ENCODE data around the gene PIK3AP1.
"Not testable (repeated sequence)": the region's sequence is repeated elsewhere in the genome, so short reads cannot be mapped to it uniquely, and the experiment has no call there.

The PIK3AP1 gene

GRCh38 chr10:96720422-96721206 is at the start of gene PIK3AP1:
Gene PIK3AP1 (minus strand): TSS chr10:96720514. CDS start chr10:96720394, 120 bp downstream.
- DNase-seq (ENCODE audit: low read depth), result peak; percentile 1

GRCh38 chr10:96768136-96768535 is 47.8 kb upstream of the PIK3AP1 start:
- no peak for DNase-seq (ENCODE audit: low read depth)

GRCh38 chr10:96767611-96768010 is 47.3 kb upstream of the PIK3AP1 start:
- DNase-seq (ENCODE audit: low read depth), result no peak

GRCh38 chr10:96765406-96766240 is 45.3 kb upstream of the PIK3AP1 start:
- DNase-seq (ENCODE audit: low read depth), result peak; percentile 36

GRCh38 chr10:96764425-96765060 is 44.2 kb upstream of the PIK3AP1 start:
- no peak for DNase-seq (ENCODE audit: low read depth)

- DNase-seq (ENCODE audit: low read depth), result no peak
Observed at GRCh38 chr10:96758423-96758822, 38.1 kb upstream of the PIK3AP1 start.

GRCh38 chr10:96756111-96756903 is 36.0 kb upstream of the PIK3AP1 start:
- no peak for DNase-seq (ENCODE audit: low read depth)

GRCh38 chr10:96753956-96754355 is 33.6 kb upstream of the PIK3AP1 start:
- no peak for DNase-seq (ENCODE audit: low read depth)

GRCh38 chr10:96752375-96752774 is 32.1 kb upstream of the PIK3AP1 start:
- no peak for DNase-seq (ENCODE audit: low read depth)

GRCh38 chr10:96750316-96750715 is 30.0 kb upstream of the PIK3AP1 start:
- DNase-seq (ENCODE audit: low read depth), result not testable (repeated sequence)

- DNase-seq (ENCODE audit: low read depth), result no peak
Observed at GRCh38 chr10:96747734-96748550, 27.6 kb upstream of the PIK3AP1 start.

- DNase-seq (ENCODE audit: low read depth), result no peak
Observed at GRCh38 chr10:96746503-96746902, 26.2 kb upstream of the PIK3AP1 start.

- no peak for DNase-seq (ENCODE audit: low read depth)
Observed at GRCh38 chr10:96745950-96746349, 25.6 kb upstream of the PIK3AP1 start.

- DNase-seq (ENCODE audit: low read depth), result no peak
Observed at GRCh38 chr10:96743988-96744585, 23.8 kb upstream of the PIK3AP1 start.

- DNase-seq (ENCODE audit: low read depth), result not testable (repeated sequence)
Observed at GRCh38 chr10:96741557-96741956, 21.2 kb upstream of the PIK3AP1 start.

- DNase-seq (ENCODE audit: low read depth), result no peak
Observed at GRCh38 chr10:96740579-96741281, 20.4 kb upstream of the PIK3AP1 start.

GRCh38 chr10:96740141-96740540 is 19.8 kb upstream of the PIK3AP1 start:
- DNase-seq (ENCODE audit: low read depth), result no peak

GRCh38 chr10:96737307-96737902 is 17.1 kb upstream of the PIK3AP1 start:
- not testable (repeated sequence) for DNase-seq (ENCODE audit: low read depth)

- no peak for DNase-seq (ENCODE audit: low read depth)
Observed at GRCh38 chr10:96724621-96725020, 4.3 kb upstream of the PIK3AP1 start.

- no peak for DNase-seq (ENCODE audit: low read depth)
Observed at GRCh38 chr10:96721207-96721572, 876 bp upstream of the PIK3AP1 start.

Data from T-helper 22 cell (primary cell).